IMR-90 (cell line): ENCODE data around the gene TNS1. TPM values are rescaled to one million over a fixed set of nuclear protein-coding genes. Genes with fewer than 3 reads are reported as not detected.

Experiments
- ATAC-seq: fragments of 200-7000 bp; cut with Tn5 transposase; 2 replicates; pipeline ENCODE4 v1.9.1; 2020; ENCODE audit warnings: low read depth, mild to moderate bottlenecking, moderate library complexity
- BruUV-seq: library from RNA; stranded (reverse); fragments of 400-500 nt; replicated peaks from 2 replicates; lab custom pipeline; 2021; lab: Mats Ljungman, UMichigan
- CTCF ChIA-PET: fragments of 300-600 bp; formaldehyde crosslinking; extraction: SDS; loops from one replicate; lab custom pipeline; 2021; ENCODE audit warnings: antibody characterized with exemption; lab: Yijun Ruan, JAX
- POLR2A ChIA-PET: fragments of 300-600 bp; sonication (Branson Sonifier 250); formaldehyde crosslinking; loops from one replicate; lab custom pipeline; 2022; ENCODE audit warnings: antibody characterized with exemption; ENCODE audit not compliant: unreplicated experiment; lab: Charles Lee
- DNase-seq: peaks from one replicate; pipeline ENCODE4 v3.0.0; 2013
- H2AFZ ChIP-seq: replicated peaks from 2 replicates; pipeline ENCODE3; 2013; ENCODE audit warnings: low read length, mild to moderate bottlenecking; ENCODE audit not compliant: poor library complexity
- H2AK5ac ChIP-seq: 2 replicates; pipeline ENCODE4 v1.6.1; 2013; ENCODE audit warnings: low read depth, low read length, inconsistent platforms
- H2AK9ac ChIP-seq: replicated peaks from 2 replicates; pipeline ENCODE3; 2013; ENCODE audit warnings: mild to moderate bottlenecking, low read depth, low read length, moderate library complexity; ENCODE audit not compliant: poor library complexity
- H2BK120ac ChIP-seq: 2 replicates; pipeline ENCODE4 v1.6.1; 2013; ENCODE audit warnings: low read depth, low read length, inconsistent platforms
- H2BK15ac ChIP-seq: 3 replicates; pipeline ENCODE4 v1.6.1; 2013; ENCODE audit warnings: low read depth, low read length, inconsistent platforms
- H2BK20ac ChIP-seq: 2 replicates; pipeline ENCODE4 v1.6.1; 2013; ENCODE audit warnings: low read depth, mild to moderate bottlenecking, inconsistent platforms, low read length, moderate library complexity
- H2BK5ac ChIP-seq: 2 replicates; pipeline ENCODE4 v1.6.1; 2013; ENCODE audit warnings: mild to moderate bottlenecking, low read depth, low read length, inconsistent platforms; ENCODE audit not compliant: poor library complexity, severe bottlenecking
- H3K14ac ChIP-seq: replicated peaks from 2 replicates; pipeline ENCODE4 v1.6.1; 2013; ENCODE audit warnings: low read depth, low read length, inconsistent platforms
- H3K18ac ChIP-seq: 2 replicates; pipeline ENCODE4 v1.6.1; 2013; ENCODE audit warnings: low read depth, low read length, control low read depth
- H3K23ac ChIP-seq: 2 replicates; pipeline ENCODE4 v1.6.1; 2013; ENCODE audit warnings: low read depth, low read length, inconsistent platforms
- H3K27ac ChIP-seq: 2 replicates; pipeline ENCODE4 v1.5.1; 2013; ENCODE audit warnings: mild to moderate bottlenecking, control low read depth, low read length; ENCODE audit not compliant: insufficient read depth
- H3K27me3 ChIP-seq: 2 replicates; pipeline ENCODE4 v1.6.1; 2013; ENCODE audit warnings: low read length; ENCODE audit not compliant: control insufficient read depth, insufficient read depth
- H3K36me3 ChIP-seq: 2 replicates; pipeline ENCODE4 v1.6.1; 2013; ENCODE audit warnings: low read length, mixed read lengths; ENCODE audit not compliant: control insufficient read depth, insufficient read depth
- H3K4ac ChIP-seq: 2 replicates; pipeline ENCODE4 v1.6.1; 2013; ENCODE audit warnings: low read depth, low read length, inconsistent platforms
- H3K4me1 ChIP-seq: 2 replicates; pipeline ENCODE4 v1.6.1; 2013; ENCODE audit warnings: low read length, mixed read lengths; ENCODE audit not compliant: control insufficient read depth, insufficient read depth
- H3K4me2 ChIP-seq: 2 replicates; pipeline ENCODE4 v1.6.1; 2013; ENCODE audit warnings: low read depth, mild to moderate bottlenecking, control low read depth, low read length, moderate library complexity
- H3K4me3 ChIP-seq: 2 replicates; pipeline ENCODE4 v1.5.1; 2013; ENCODE audit warnings: low read depth, mild to moderate bottlenecking, control low read depth, low read length, moderate library complexity; ENCODE audit not compliant: insufficient read depth
- H3K56ac ChIP-seq: 2 replicates; pipeline ENCODE4 v1.6.1; 2013; ENCODE audit warnings: low read length, inconsistent platforms; ENCODE audit not compliant: insufficient read depth; ENCODE audit errors: extremely low read depth
- H3K79me1 ChIP-seq, 2 experiments: 2 replicates each; pipeline ENCODE4 v1.6.1; 2013; ENCODE audit warnings: low read length in 2 of 2, inconsistent platforms in 1 of 2, low read depth in 1 of 2
- H3K9ac ChIP-seq: 2 replicates; pipeline ENCODE4 v1.6.1; 2013; ENCODE audit warnings: low read depth, low read length, control low read depth
- H3K9me1 ChIP-seq: 2 replicates; pipeline ENCODE4 v1.6.1; 2013; ENCODE audit warnings: low read length, inconsistent platforms; ENCODE audit not compliant: insufficient read depth
- H3K9me3 ChIP-seq: 2 replicates; pipeline ENCODE4 v1.6.1; 2013; ENCODE audit warnings: low read length; ENCODE audit not compliant: control insufficient read depth, insufficient read depth
- H4K20me1 ChIP-seq: 2 replicates; pipeline ENCODE4 v1.6.1; 2013; ENCODE audit warnings: low read length, inconsistent platforms; ENCODE audit not compliant: insufficient read depth
- H4K5ac ChIP-seq: 2 replicates; pipeline ENCODE4 v1.6.1; 2013; ENCODE audit warnings: mild to moderate bottlenecking, low read depth, low read length, control low read depth
- H4K8ac ChIP-seq, 2 experiments: 2 replicates each; pipeline ENCODE4 v1.6.1; 2013; ENCODE audit warnings: low read depth in 2 of 2, low read length in 2 of 2, control low read depth in 1 of 2, inconsistent platforms in 1 of 2
- H4K91ac ChIP-seq: 2 replicates; pipeline ENCODE4 v1.6.1; 2013; ENCODE audit warnings: low read depth, low read length, inconsistent platforms; ENCODE audit not compliant: insufficient read depth
- BHLHE40 ChIP-seq: fragments of 150-350 bp; IDR thresholded peaks from 2 replicates; pipeline ENCODE4 v1.6.1; 2016; ENCODE audit warnings: mild to moderate bottlenecking, low read depth, low read length
- FOS ChIP-seq: fragments of 150-350 bp; IDR thresholded peaks from 2 replicates; pipeline ENCODE4 v1.6.1; 2016; ENCODE audit warnings: low read depth, low read length
- MAZ ChIP-seq: IDR thresholded peaks from 2 replicates; pipeline ENCODE4 v1.6.1; 2012; ENCODE audit warnings: low read depth, mild to moderate bottlenecking, low read length, improper control_type of control experiment, moderate library complexity, borderline replicate concordance
- MXI1 ChIP-seq: IDR thresholded peaks from 2 replicates; pipeline ENCODE4 v1.6.1; 2012; ENCODE audit warnings: low read depth, mild to moderate bottlenecking, low read length, moderate library complexity, borderline replicate concordance
- POLR2A ChIP-seq: IDR thresholded peaks from 2 replicates; pipeline ENCODE4 v1.6.1; 2012; ENCODE audit warnings: mild to moderate bottlenecking, low read depth, low read length
- RCOR1 ChIP-seq: IDR thresholded peaks from 2 replicates; pipeline ENCODE4 v1.6.1; 2012; ENCODE audit warnings: mild to moderate bottlenecking, low read length, improper control_type of control experiment; ENCODE audit not compliant: insufficient replicate concordance
- SMC3 ChIP-seq: fragments of 150-350 bp; IDR thresholded peaks from 2 replicates; pipeline ENCODE4 v1.6.1; 2016; ENCODE audit warnings: low read depth, mild to moderate bottlenecking, antibody characterized with exemption, low read length, moderate library complexity
- WGBS, 2 experiments: methylation state at CpG; one replicate each; pipeline versions ENCODE4 v1.1.5 to v1.1.7; 2013; ENCODE audit warnings: missing lambda C conversion rate in 2 of 2; ENCODE audit not compliant: insufficient read length in 1 of 2; ENCODE audit errors: extremely low coverage in 2 of 2; 5-methylcytosine and 5-hydroxymethylcytosine counted together
- dilution Hi-C: fragments of 300-500 bp; cut with HindIII; formaldehyde crosslinking; loops from one replicate; pipeline ENCODE4 v1.14.3; 2018; ENCODE audit warnings: low sequenced_read_pairs; ENCODE audit not compliant: unreplicated experiment
- in situ Hi-C: fragments of 300-500 bp; cut with MboI; formaldehyde crosslinking; loops from 3 replicates; pipeline ENCODE4 v1.14.3; 2019; ENCODE audit warnings: low sequenced_read_pairs, inconsistent platforms, mixed read lengths
- intact Hi-C: fragments of 100-400 bp; cut with micrococcal nuclease; formaldehyde crosslinking; loops from 2 replicates; pipeline ENCODE4 v1.10.0; 2022
- polyA plus RNA-seq, 3 experiments: library from polyadenylated mRNA; depleted of rRNA; stranded (reverse); fragments of >200 nt; gene quantifications; 2 replicates each; pipeline ENCODE4 v1.2.3, GENCODE V29; 2012; ENCODE audit warnings: low replicate concordance in 1 of 3
- total RNA-seq: library from RNA; depleted of rRNA; stranded (reverse); fragments of >200 nt; gene quantifications from 2 replicates; pipeline ENCODE4 v1.2.3, GENCODE V29; 2012
- TF ChIP-seq, protein P1 (sequence below): fragments of 150-350 bp; IDR thresholded peaks from 2 replicates; pipeline ENCODE4 v1.6.1; 2016; ENCODE audit warnings: low read depth, mild to moderate bottlenecking, low read length, moderate library complexity, borderline replicate concordance

TNS1 gene
- total and polyA plus RNA-seq, 2 of the 4 experiments (the other 2 are of a cell fraction): 41.1 to 45.2 TPM

DNA sequence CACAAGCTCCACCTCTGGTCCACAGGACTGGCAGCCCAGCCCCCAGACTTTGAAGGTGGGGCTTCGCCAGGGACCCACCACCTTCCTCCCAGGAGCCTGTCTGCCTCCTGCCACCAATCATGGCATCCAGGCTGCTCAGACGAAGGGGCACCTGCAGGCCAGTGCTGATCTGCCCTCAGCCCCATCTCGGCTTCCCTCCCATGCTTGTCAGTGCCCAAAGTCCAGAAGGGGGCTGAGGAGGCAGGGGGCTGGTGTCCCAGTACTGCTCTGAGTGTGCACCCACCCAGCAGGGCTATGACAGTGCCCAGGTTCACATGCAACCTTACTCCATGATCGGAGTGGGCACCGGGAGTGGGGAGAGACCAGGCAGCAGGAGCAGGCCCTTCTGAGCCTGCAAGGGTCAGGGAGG, 40.9 kb upstream of the TNS1 start:
- Histone ChIP-seq H3K14ac (no peak overlapping the region), H3K9ac (no peak overlapping the region), H2AFZ (no peak overlapping the region), H3K23ac (no peak overlapping the region), H4K20me1 (0 out of 2 replicates have a peak, but pooled peaks cover 3% of the 10 kb centered on the region), H2AK5ac (no peak overlapping the region), H2BK5ac (no peak overlapping the region), H2BK20ac (no peak overlapping the region), H3K4me3 (no peak overlapping the region), H3K36me3 (no peaks in the 10 kb centered on the region), H3K27ac (no peak overlapping the region), H4K5ac (no peak overlapping the region), H3K27me3 (peaks cover 46% of the 10 kb centered on the region), H3K9me3 (peaks cover 10% of the 10 kb centered on the region; the same call in 1 of the 2 replicates), H2BK15ac (no peak overlapping the region), H3K4ac (no peak overlapping the region), H3K79me1 (no peaks in the 10 kb centered on the region), H3K56ac (no peak overlapping the region), H4K8ac (no peak overlapping the region), H4K91ac (no peak overlapping the region), H3K9me1 (0 out of 2 replicates have a peak, but pooled peaks cover 8% of the 10 kb centered on the region), H3K4me2 (no peak overlapping the region), H3K18ac (no peak overlapping the region), H3K4me1 (no peaks in the 10 kb centered on the region), H2AK9ac (no peak overlapping the region), H2BK120ac (no peak overlapping the region)
- BruUV-seq: no TSS peak
- ChIA-PET CTCF (no interaction called here), POLR2A (no interaction called here)
- 43% methylated on average over 1 of the region's 5 CpGs; no CpG with 5 or more reads in 1 of the 2 experiments for WGBS, 2 experiments
- dilution Hi-C loops: no loop called here
- ATAC-seq (no peak), DNase-seq (no peak)
- in situ Hi-C loops: no loop called here
- intact Hi-C loops: no loop called here
- TF ChIP-seq, protein P1, sequence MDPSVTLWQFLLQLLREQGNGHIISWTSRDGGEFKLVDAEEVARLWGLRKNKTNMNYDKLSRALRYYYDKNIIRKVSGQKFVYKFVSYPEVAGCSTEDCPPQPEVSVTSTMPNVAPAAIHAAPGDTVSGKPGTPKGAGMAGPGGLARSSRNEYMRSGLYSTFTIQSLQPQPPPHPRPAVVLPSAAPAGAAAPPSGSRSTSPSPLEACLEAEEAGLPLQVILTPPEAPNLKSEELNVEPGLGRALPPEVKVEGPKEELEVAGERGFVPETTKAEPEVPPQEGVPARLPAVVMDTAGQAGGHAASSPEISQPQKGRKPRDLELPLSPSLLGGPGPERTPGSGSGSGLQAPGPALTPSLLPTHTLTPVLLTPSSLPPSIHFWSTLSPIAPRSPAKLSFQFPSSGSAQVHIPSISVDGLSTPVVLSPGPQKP: no peak
- no peak for TF ChIP-seq POLR2A
- TF ChIP-seq SMC3: no peak
- no peak for TF ChIP-seq BHLHE40
- no peak for TF ChIP-seq MAZ
- no peak for TF ChIP-seq FOS
- TF ChIP-seq RCOR1: no peak
- TF ChIP-seq MXI1: no peak
